Adipocyte (in vitro differentiated cells): ENCODE measurements around the gene CDH18.

Source experiments
- DNase-seq: peaks from one replicate; pipeline ENCODE4 v3.0.0-alpha.2; 2015; ENCODE audit warnings: low read depth
- H3K27me3 ChIP-seq: replicated peaks from 2 replicates; pipeline ENCODE4 v1.7.0; 2013; ENCODE audit warnings: mild to moderate bottlenecking, low read length, moderate library complexity; ENCODE audit not compliant: control insufficient read depth, insufficient read depth
- H3K36me3 ChIP-seq: 2 replicates; pipeline ENCODE4 v1.7.0; 2013; ENCODE audit warnings: low read length, mild to moderate bottlenecking, moderate library complexity; ENCODE audit not compliant: control insufficient read depth, insufficient read depth, severe bottlenecking
- H3K4me1 ChIP-seq: 2 replicates; pipeline ENCODE4 v1.7.0; 2013; ENCODE audit warnings: mild to moderate bottlenecking, low read length, moderate library complexity; ENCODE audit not compliant: control insufficient read depth, insufficient read depth
- H3K4me3 ChIP-seq: 2 replicates; pipeline ENCODE4 v1.7.0; 2013; ENCODE audit warnings: mild to moderate bottlenecking, low read length, moderate library complexity
- H3K9ac ChIP-seq: 2 replicates; pipeline ENCODE4 v1.7.0; 2013; ENCODE audit warnings: mild to moderate bottlenecking, low read length, moderate library complexity
- H3K9me3 ChIP-seq: 2 replicates; pipeline ENCODE4 v1.7.0; 2013; ENCODE audit warnings: mild to moderate bottlenecking, low read length, moderate library complexity; ENCODE audit not compliant: control insufficient read depth

The CDH18 gene

DNA sequence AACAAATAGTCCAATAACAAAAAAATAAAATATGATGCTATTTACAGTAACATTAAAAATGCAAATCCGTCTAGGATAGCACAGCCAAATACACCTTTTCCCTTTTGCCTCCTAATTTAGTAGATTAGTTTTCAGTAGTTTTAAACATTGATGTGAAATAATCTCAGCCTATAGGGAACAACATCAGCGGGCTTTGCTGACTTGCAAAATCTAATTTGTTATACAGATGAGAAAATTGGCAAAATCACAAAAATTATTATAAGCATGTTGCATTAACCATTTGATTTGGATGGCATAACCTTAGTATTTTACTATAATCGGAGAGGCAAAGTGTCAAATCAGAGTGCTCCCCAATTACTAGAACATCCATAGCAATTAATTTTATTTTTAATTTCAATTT, 563.5 kb downstream of the CDH18 start:
- Histone ChIP-seq H3K4me3 (no peak overlapping the region), H3K9ac (no peak overlapping the region), H3K4me1 (no peaks in the 10 kb centered on the region), H3K27me3 (no peaks in the 10 kb centered on the region), H3K36me3 (no peaks in the 10 kb centered on the region), H3K9me3 (no peaks in the 10 kb centered on the region)
- DNase-seq, result no peak
